Daoy (cell line): Measurements from ENCODE around the gene JAKMIP2. TPM values are rescaled to one million over a fixed set of nuclear protein-coding genes. Genes with fewer than 3 reads are reported as not detected.

Experiments
- DNase-seq: peaks from one replicate; pipeline ENCODE4 v3.0.0-alpha.2; 2015; ENCODE audit warnings: low read depth
- total RNA-seq: library from RNA; depleted of rRNA; stranded (reverse); fragments of >200 nt; shearing (Covaris generic); gene quantifications from 2 replicates; pipeline ENCODE4 v1.2.3, GENCODE V29; 2014

Gene JAKMIP2
- total RNA-seq, 1 experiment from 2014 or later, result 0.63 TPM

DNA sequence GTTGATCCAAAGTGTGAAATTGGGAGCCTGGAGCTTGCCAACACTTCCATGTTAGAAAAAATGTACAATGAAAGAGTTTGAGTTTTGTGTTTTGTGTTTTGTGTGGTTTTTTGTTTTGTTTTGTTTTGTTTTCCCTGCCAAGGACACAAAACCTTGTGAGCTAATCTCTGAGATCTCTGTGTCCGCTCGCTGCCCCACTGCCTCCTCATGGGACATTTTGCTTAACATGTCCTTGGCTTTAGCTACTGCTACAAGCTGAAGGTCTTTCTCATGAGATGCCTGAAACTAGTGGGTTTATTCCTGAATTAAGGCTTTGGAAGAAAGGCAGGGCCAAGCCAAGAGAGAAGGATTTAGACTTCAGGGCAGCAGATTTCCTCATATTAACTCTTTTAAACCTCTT is 7.3 kb upstream of the JAKMIP2 start:
- DNase-seq, result no peak

DNA sequence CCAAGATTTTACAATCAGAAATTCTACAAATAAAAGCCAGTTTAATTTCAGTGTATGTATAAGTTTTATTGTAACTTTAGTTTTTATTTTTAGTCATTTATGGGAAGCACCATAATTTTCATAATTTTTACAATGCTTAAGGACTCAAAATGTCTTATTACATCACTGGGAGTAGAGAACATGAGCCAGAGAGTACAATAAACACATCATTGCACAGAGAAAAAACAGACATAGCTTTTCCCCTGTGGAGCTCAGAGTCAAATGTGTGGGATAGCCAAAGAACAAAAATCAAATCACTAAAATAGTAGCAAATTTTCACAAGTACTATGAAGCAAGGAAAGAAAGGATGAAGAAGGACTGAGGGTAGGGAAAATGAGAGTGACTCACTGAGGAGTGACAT is 5.5 kb upstream of the JAKMIP2 start:
- DNase-seq, result no peak

GRCh38 chr5:147786142-147786541 is 3.6 kb upstream of the JAKMIP2 start:
- DNase-seq, result no peak

- no peak for DNase-seq
Measured at GRCh38 chr5:147784146-147784987, 1.8 kb upstream of the JAKMIP2 start.

GRCh38 chr5:147780924-147781573 is 1.5 kb downstream of the JAKMIP2 start:
- no peak for DNase-seq

GRCh38 chr5:147779694-147780093 is 2.8 kb downstream of the JAKMIP2 start:
- DNase-seq, result no peak

GRCh38 chr5:147776989-147777388 is 5.5 kb downstream of the JAKMIP2 start:
- DNase-seq, result no peak

GRCh38 chr5:147773587-147773986 is 8.9 kb downstream of the JAKMIP2 start:
- no peak for DNase-seq

DNA sequence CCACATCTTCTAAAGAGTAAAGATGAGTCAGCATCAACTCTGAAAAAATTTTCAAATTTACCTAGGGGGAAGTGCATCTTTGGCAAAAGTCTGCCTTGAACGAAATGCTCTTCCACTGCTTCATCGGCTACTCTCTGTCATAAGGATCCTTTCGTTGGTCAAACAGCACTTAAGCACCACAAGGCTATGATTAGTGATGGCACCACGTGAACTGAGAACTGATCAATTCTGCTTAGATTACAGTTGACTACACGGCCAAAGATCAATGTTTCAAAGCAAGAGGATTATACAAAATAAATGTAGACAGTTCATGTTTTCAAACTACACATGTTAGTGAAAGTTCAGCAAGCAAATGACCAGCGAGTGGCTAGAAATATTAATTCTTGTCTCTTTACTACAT is 9.4 kb downstream of the JAKMIP2 start:
- DNase-seq, result no peak

GRCh38 chr5:147767048-147767447 is 15.5 kb downstream of the JAKMIP2 start:
- DNase-seq, result no peak

- peak; percentile 68 for DNase-seq
Measured at GRCh38 chr5:147763791-147764525, 18.6 kb downstream of the JAKMIP2 start.

DNA sequence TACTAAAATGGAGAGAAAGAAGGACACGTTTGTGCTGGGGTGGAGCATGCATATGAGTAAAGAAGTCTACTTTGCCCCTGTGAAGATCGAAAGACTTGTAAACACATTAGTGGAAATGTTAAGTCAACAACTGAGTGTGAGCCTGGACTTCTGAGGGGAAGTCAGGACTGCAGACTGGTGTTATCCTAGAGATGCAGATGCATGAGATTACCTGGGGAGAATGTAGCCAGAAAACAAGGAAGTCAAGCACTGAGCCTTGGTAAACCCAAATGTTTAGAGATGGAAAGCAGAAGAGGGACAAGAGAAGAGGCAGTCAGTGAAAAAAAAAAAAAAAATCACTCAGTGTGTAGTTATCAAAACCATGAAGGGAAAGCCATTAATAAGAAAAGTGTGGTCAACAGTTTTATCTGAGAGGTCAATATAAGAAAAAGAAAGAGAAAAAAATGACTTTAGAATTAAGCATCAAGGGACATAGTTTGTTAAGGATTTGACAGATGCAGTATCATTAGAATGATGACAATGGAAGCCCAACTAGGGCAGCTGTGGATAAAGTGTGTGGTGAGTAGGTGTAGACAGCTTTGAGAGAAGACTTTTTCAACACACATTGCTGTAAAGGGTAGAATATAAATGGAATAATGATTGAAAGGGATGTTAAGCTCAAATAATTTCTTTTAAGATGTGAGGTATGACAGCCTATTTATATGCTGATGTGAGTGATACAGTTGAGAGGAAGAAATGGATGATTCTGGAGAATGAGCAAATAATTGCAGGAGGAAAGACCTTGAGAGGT is 22.2 kb downstream of the JAKMIP2 start:
- no peak for DNase-seq

GRCh38 chr5:147759441-147759840 is 23.1 kb downstream of the JAKMIP2 start:
- no peak for DNase-seq

GRCh38 chr5:147756566-147756965 is 26.0 kb downstream of the JAKMIP2 start:
- DNase-seq, result no peak

GRCh38 chr5:147754372-147755122 is 28.0 kb downstream of the JAKMIP2 start:
- DNase-seq, result no peak

DNA sequence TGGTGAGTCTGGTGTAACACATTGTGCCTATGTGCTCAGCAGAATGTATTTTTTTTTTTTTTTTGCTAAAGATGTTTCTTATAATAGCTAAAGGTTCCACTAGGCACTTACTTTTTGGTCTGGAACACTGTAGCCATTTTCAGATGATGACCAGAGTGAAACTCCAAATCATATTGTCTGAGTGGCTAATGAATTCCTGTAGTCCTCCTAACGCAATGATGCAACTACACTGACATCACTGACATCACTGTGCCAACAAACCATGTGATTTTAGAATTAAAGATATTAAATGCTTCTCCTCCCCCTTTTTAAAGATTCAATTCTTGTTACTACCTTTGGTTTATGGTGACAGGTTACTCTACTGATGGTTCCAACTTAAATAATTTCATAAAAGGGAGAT is 28.8 kb downstream of the JAKMIP2 start:
- no peak for DNase-seq

DNA sequence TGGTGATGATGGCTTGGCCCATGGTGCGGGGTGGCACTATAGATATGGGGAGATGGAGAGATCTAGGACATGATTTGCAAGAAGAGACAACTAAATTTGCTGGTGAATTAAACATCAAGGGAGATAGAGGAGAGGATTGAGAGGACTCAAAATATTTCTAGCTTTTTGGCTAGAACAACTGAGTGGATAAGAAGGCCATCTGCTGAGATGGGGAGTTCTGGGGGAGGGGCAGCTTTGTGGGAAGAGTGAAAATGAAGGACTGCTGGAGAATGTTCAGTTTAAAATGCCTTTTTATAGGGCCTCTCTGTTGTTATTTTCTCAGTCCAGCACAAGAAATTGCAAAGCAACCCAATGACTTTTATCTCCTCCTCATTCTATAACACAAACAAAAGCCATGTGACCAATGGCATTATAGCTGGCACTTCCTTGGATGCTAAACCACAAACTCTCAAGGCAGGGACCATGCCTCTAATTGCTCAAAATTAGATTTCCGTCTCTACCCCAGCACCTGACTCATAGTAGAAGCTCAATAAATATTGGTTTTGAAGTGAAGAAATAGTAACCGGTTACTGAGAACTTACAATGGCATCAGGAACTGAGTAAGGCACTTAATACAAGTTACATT is 29.8 kb downstream of the JAKMIP2 start:
- DNase-seq, result no peak

GRCh38 chr5:147752033-147752432 is 30.5 kb downstream of the JAKMIP2 start:
- no peak for DNase-seq

DNA sequence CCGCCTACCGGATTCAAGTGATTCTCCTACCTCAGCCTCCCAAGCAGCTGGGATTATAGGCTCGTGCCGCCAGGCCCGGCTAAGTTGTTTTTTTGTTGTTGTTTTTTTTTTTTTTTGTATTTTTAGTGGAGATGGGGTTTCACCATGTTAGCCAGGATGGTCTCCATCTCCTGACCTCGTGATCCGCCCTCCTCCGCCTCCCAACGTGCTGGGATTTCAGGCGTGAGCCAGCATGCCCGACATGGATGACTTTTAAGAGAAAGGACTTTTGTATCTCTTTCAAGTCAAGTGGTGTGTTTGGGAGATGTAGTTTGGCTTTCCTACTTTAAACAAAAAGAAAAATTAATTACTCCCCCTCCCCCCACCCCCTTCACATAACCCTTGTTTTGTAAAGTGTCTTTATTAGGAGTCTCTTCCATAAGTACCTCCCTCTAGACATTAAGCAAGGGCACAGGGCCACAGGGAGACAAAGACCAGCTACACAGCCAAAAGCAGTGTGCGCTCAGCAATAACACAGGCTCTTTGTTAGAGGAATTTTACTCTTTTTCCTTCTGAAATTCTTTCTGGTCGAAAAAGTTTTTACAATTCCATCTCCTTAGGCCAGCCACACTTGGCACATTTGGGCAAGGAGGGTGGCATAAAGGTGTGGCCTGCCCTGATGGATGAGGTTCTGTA is 31.2 kb downstream of the JAKMIP2 start:
- DNase-seq, result no peak

- DNase-seq, result no peak
Measured at GRCh38 chr5:147750065-147750464, 32.5 kb downstream of the JAKMIP2 start.
